Mesothelial cell of epicardium (in vitro differentiated cells): ENCODE results near the gene SKOR1. TPM values are rescaled to one million over a fixed set of nuclear protein-coding genes. Genes with fewer than 3 reads are reported as not detected.

ENCODE experiments used
- DNase-seq, 2 experiments: peaks; one replicate each; pipeline ENCODE4 v3.0.0; 2021; ENCODE audit warnings: low spot score in 2 of 2; ENCODE audit not compliant: unreplicated experiment in 2 of 2
- H3K27ac Mint-ChIP-seq: 2 replicates; pipeline ENCODE4 v1.8.0; 2021; ENCODE audit warnings: mixed read lengths
- H3K27me3 Mint-ChIP-seq: 2 replicates; pipeline ENCODE4 v1.8.0; 2021; ENCODE audit warnings: low read depth, mixed read lengths
- H3K36me3 Mint-ChIP-seq: 2 replicates; pipeline ENCODE4 v1.8.0; 2021; ENCODE audit warnings: mixed read lengths
- H3K4me1 Mint-ChIP-seq: 2 replicates; pipeline ENCODE4 v1.8.0; 2021; ENCODE audit warnings: mixed read lengths
- H3K4me3 Mint-ChIP-seq: 2 replicates; pipeline ENCODE4 v1.8.0; 2021; ENCODE audit warnings: mild to moderate bottlenecking, moderate library complexity, mixed read lengths
- H3K9me3 Mint-ChIP-seq: 2 replicates; pipeline ENCODE4 v1.8.0; 2021; ENCODE audit warnings: mixed read lengths
- total RNA-seq: library from RNA; stranded (reverse); gene quantifications from 3 replicates; pipeline ENCODE4 v1.2.1, GENCODE V29; 2021
- TF ChIP-seq, protein P1 (sequence below): fragments of 200-600 bp; sonication (generic); IDR thresholded peaks from one replicate; pipeline ENCODE4 v1.5.0; 2021; ENCODE audit warnings: antibody characterized with exemption; ENCODE audit not compliant: unreplicated experiment

The SKOR1 gene
- total RNA-seq, 1 donor from 2014 or later = 1.1 TPM

- no peaks in the 10 kb centered on the region for H3K27me3 Mint-ChIP-seq
- no peaks in the 10 kb centered on the region for H3K36me3 Mint-ChIP-seq
- H3K4me3 Mint-ChIP-seq = no peak overlapping the region
- peak overlapping the region; percentile 30 for H3K27ac Mint-ChIP-seq
- TF ChIP-seq, protein P1, sequence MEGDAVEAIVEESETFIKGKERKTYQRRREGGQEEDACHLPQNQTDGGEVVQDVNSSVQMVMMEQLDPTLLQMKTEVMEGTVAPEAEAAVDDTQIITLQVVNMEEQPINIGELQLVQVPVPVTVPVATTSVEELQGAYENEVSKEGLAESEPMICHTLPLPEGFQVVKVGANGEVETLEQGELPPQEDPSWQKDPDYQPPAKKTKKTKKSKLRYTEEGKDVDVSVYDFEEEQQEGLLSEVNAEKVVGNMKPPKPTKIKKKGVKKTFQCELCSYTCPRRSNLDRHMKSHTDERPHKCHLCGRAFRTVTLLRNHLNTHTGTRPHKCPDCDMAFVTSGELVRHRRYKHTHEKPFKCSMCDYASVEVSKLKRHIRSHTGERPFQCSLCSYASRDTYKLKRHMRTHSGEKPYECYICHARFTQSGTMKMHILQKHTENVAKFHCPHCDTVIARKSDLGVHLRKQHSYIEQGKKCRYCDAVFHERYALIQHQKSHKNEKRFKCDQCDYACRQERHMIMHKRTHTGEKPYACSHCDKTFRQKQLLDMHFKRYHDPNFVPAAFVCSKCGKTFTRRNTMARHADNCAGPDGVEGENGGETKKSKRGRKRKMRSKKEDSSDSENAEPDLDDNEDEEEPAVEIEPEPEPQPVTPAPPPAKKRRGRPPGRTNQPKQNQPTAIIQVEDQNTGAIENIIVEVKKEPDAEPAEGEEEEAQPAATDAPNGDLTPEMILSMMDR = no peak
- DNase-seq = no peak
- H3K9me3 Mint-ChIP-seq = no peaks in the 10 kb centered on the region
- peaks cover 59% of the 10 kb centered on the region for H3K4me1 Mint-ChIP-seq
Observed at GRCh38 chr15:67879440-67880129, 54.3 kb downstream of the SKOR1 start.

- no peak for DNase-seq
- TF ChIP-seq, protein P1 = no peak
- peak overlapping the region; percentile 33 for H3K27ac Mint-ChIP-seq
- no peaks in the 10 kb centered on the region for H3K36me3 Mint-ChIP-seq
- H3K4me3 Mint-ChIP-seq = no peak overlapping the region
- H3K9me3 Mint-ChIP-seq = no peaks in the 10 kb centered on the region
- H3K4me1 Mint-ChIP-seq = peaks cover 65% of the 10 kb centered on the region
- no peaks in the 10 kb centered on the region for H3K27me3 Mint-ChIP-seq
Observed at GRCh38 chr15:67880651-67881182, 55.4 kb downstream of the SKOR1 start.

- Mint-ChIP-seq H3K27ac (peak overlapping the region; percentile 80), H3K4me1 (peaks cover 56% of the 10 kb centered on the region), H3K27me3 (no peaks in the 10 kb centered on the region), H3K4me3 (no peak overlapping the region), H3K9me3 (no peaks in the 10 kb centered on the region), H3K36me3 (no peaks in the 10 kb centered on the region)
- TF ChIP-seq, protein P1 = no peak
- no peak for DNase-seq
Observed at GRCh38 chr15:67882487-67883233, 57.4 kb downstream of the SKOR1 start.

DNA sequence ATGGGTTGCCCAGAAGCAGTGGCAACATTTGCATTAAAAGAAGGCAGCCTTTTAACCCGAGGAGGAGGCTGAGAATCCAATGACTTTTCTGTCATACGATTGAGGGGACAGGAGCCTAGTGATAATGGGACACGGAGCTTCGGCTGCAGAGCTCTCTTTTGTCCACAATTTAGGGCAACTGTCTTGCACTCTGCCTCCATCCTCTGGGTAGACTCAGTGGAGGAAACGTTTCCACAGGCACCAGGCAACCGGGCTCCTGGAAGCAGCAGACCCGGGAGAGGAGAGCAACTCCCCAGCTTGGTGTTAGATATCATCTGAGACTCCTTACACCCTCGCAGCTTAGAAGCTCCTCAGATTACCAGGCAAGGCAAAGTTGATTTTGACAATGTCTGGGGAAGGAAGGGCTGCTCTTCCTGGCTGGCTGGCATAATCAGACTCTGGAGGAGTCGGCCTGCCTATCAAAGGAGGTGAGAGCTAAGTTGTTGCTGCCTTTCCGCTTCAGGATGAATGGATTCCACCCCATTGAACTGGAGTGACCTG, 58.0 kb downstream of the SKOR1 start:
- H3K4me1 Mint-ChIP-seq = peaks cover 60% of the 10 kb centered on the region
- H3K27me3 Mint-ChIP-seq = no peaks in the 10 kb centered on the region
- H3K4me3 Mint-ChIP-seq = no peak overlapping the region
- H3K27ac Mint-ChIP-seq = peak overlapping the region; percentile 80
- H3K36me3 Mint-ChIP-seq = no peaks in the 10 kb centered on the region
- no peak for DNase-seq
- no peaks in the 10 kb centered on the region for H3K9me3 Mint-ChIP-seq
- TF ChIP-seq, protein P1 = no peak

DNA sequence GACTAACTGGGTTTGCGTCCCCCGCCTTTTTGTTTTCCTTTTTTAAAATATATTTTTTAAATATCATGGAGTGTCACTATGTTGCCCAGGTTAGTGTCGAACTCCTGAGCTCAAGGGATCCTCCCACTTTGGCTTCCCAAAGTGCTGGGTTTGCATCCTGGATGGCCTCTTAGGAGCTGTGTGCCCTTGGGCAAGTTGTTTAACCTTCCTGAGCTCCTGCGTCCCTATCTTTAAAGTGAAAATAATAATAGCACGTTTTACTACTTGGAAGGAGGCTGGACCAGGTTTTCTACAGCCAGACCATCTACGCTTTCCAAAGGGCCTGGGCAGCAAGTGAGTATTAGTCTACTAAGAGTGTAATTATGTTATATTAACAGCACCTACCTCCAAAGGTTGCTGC, 58.7 kb downstream of the SKOR1 start:
- H3K36me3 Mint-ChIP-seq = no peaks in the 10 kb centered on the region
- DNase-seq = no peak

More for the DNA sequence above, 58.7 kb downstream of the SKOR1 start:
- H3K4me3 Mint-ChIP-seq = peak overlapping the region; percentile 60
- TF ChIP-seq, protein P1 = no peak
- H3K27me3 Mint-ChIP-seq = no peaks in the 10 kb centered on the region
- H3K9me3 Mint-ChIP-seq = no peaks in the 10 kb centered on the region
- peak overlapping the region; percentile 96 for H3K27ac Mint-ChIP-seq
- H3K4me1 Mint-ChIP-seq = peaks cover 56% of the 10 kb centered on the region

Other genes starting within 250 kb of the SKOR1 start
- not detected in 3 replicates for gene RNU6-1, start 14.5 kb downstream of the SKOR1 start, total RNA-seq
- 68.2 to 71.1 TPM (median 69.2 TPM) in 3 replicates for gene PIAS1, start 228.8 kb downstream of the SKOR1 start, total RNA-seq